K562 (cell line): ENCODE measurements around the gene GKN1. TPM values are rescaled to one million over a fixed set of nuclear protein-coding genes. Genes with fewer than 3 reads are reported as not detected.

Source experiments
- CHD1 ChIP-seq: fragments of 200-600 bp; sonication (generic); IDR thresholded peaks from one replicate; pipeline ENCODE4 v1.6.1; 2012; ENCODE audit warnings: mild to moderate bottlenecking, moderate library complexity, low read length, inconsistent platforms
- FOXP1 ChIP-seq: sonication (generic); formaldehyde crosslinking; IDR thresholded peaks from 2 replicates; pipeline ENCODE4 v1.8.0; 2022; ENCODE audit warnings: mild to moderate bottlenecking, missing genetic modification reagents
- HMGN3 ChIP-seq: IDR thresholded peaks from 2 replicates; pipeline ENCODE4 v1.6.1; 2011; ENCODE audit warnings: borderline replicate concordance, low read depth, mild to moderate bottlenecking, mixed read lengths, low read length; ENCODE audit not compliant: insufficient read length; ENCODE audit errors: extremely low read depth
- HNRNPH1 ChIP-seq: fragments of 200-400 bp; formaldehyde crosslinking; optimal IDR thresholded peaks from 2 replicates; pipeline ENCODE3; 2017; ENCODE audit warnings: low read depth, mild to moderate bottlenecking, low read length, moderate library complexity
- SIRT6 ChIP-seq: IDR thresholded peaks from one replicate; pipeline ENCODE4 v1.6.1; 2012; ENCODE audit warnings: low read depth, mild to moderate bottlenecking, control low read depth, inconsistent platforms, low read length, moderate library complexity
- SNIP1 ChIP-seq: fragments of 450-650 bp; IDR thresholded peaks from 2 replicates; pipeline ENCODE4 v1.7.1; 2017; ENCODE audit warnings: low read depth, mild to moderate bottlenecking
- YY1 ChIP-seq, 3 experiments: IDR thresholded peaks; 2 replicates each; pipeline ENCODE4 v1.6.1; 2011; ENCODE audit warnings: low read length in 2 of 3, mild to moderate bottlenecking in 2 of 3, moderate library complexity in 2 of 3, borderline replicate concordance in 1 of 3, control low read depth in 1 of 3, low read depth in 1 of 3; ENCODE audit not compliant: insufficient read depth in 3 of 3, insufficient replicate concordance in 2 of 3, control insufficient read depth in 1 of 3, insufficient read length in 1 of 3; ENCODE audit errors: extremely low read depth in 1 of 3
- polyA plus RNA-seq, 8 experiments: library from polyadenylated mRNA; depleted of rRNA in 4 of 8; stranded (reverse) in 5 of 8; unstranded in 3 of 8; fragments of >200 nt; fragmentation: Nextera tagmentation in 2 of 8; fragmentation: Illumina TruSeq in 1 of 8; extraction: Ambion mirVana in 2 of 8; extraction: Trizol in 1 of 8; gene quantifications; 2 replicates each; pipeline versions ENCODE4 v1.2.1 to v1.2.3, GENCODE V29; 2011 to 2014; ENCODE audit warnings: inconsistent platforms in 1 of 8, missing spikeins in 1 of 8
- total RNA-seq, 7 experiments: library from RNA; depleted of rRNA in 6 of 7; stranded (reverse); fragments of >200 nt in 6 of 7; fragmentation: Illumina TruSeq in 2 of 7; extraction: Trizol in 2 of 7; gene quantifications; 2 replicates each; pipeline versions ENCODE4 v1.2.1 to v1.2.3, GENCODE V29; 2011 to 2021; ENCODE audit warnings: low replicate concordance in 1 of 7
- TF ChIP-seq, protein P1 (sequence below): sonication (generic); formaldehyde crosslinking; IDR thresholded peaks from 2 replicates; pipeline ENCODE4 v1.8.0; 2023; ENCODE audit warnings: mild to moderate bottlenecking, missing genetic modification reagents
- TF ChIP-seq, protein P2 (sequence below): IDR thresholded peaks from 2 replicates; pipeline ENCODE4 v1.6.1; 2012; ENCODE audit warnings: low read depth, low read length, improper control_type of control experiment, borderline replicate concordance

Gene GKN1
- total and polyA plus RNA-seq, 9 of the 15 experiments (the other 6 are each of a cell fraction or from before 2014, with no cell fraction given): not detected

- TF ChIP-seq SIRT6 (no peak), FOXP1 (CRISPR knock-in tag) (no peak), CHD1 (no peak), YY1 (IDR thresholded peaks at IDR 0.05; ENCODE audit: borderline replicate concordance in 1 of 3, control insufficient read depth in 1 of 3, extremely low read depth in 1 of 3, insufficient read depth in 3 of 3, insufficient read length in 1 of 3, insufficient replicate concordance in 2 of 3, low read depth in 1 of 3, low read length in 2 of 3) (no peak), HNRNPH1 (no peak), HMGN3 (no peak), SNIP1 (no peak)
- TF ChIP-seq, protein P1, sequence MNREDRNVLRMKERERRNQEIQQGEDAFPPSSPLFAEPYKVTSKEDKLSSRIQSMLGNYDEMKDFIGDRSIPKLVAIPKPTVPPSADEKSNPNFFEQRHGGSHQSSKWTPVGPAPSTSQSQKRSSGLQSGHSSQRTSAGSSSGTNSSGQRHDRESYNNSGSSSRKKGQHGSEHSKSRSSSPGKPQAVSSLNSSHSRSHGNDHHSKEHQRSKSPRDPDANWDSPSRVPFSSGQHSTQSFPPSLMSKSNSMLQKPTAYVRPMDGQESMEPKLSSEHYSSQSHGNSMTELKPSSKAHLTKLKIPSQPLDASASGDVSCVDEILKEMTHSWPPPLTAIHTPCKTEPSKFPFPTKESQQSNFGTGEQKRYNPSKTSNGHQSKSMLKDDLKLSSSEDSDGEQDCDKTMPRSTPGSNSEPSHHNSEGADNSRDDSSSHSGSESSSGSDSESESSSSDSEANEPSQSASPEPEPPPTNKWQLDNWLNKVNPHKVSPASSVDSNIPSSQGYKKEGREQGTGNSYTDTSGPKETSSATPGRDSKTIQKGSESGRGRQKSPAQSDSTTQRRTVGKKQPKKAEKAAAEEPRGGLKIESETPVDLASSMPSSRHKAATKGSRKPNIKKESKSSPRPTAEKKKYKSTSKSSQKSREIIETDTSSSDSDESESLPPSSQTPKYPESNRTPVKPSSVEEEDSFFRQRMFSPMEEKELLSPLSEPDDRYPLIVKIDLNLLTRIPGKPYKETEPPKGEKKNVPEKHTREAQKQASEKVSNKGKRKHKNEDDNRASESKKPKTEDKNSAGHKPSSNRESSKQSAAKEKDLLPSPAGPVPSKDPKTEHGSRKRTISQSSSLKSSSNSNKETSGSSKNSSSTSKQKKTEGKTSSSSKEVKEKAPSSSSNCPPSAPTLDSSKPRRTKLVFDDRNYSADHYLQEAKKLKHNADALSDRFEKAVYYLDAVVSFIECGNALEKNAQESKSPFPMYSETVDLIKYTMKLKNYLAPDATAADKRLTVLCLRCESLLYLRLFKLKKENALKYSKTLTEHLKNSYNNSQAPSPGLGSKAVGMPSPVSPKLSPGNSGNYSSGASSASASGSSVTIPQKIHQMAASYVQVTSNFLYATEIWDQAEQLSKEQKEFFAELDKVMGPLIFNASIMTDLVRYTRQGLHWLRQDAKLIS (CRISPR knock-in tag): no peak
- TF ChIP-seq, protein P2, sequence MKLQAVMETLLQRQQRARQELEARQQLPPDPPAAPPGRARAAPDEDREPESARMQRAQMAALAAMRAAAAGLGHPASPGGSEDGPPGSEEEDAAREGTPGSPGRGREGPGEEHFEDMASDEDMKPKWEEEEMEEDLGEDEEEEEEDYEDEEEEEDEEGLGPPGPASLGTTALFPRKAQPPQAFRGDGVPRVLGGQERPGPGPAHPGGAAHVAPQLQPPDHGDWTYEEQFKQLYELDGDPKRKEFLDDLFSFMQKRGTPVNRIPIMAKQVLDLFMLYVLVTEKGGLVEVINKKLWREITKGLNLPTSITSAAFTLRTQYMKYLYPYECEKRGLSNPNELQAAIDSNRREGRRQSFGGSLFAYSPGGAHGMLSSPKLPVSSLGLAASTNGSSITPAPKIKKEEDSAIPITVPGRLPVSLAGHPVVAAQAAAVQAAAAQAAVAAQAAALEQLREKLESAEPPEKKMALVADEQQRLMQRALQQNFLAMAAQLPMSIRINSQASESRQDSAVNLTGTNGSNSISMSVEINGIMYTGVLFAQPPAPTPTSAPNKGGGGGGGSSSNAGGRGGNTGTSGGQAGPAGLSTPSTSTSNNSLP: no peak
These were observed 39.7 kb downstream of the GKN1 start (continued) for GRCh38 chr2:69013840-69014821.
